Endometrium (tissue), 2 donors: ENCODE results near the gene TMEM169.
"Not testable (repeated sequence)": the region's sequence is repeated elsewhere in the genome, so short reads cannot be mapped to it uniquely, and the experiment has no call there.

ENCODE experiments used
- FAIRE-seq: peaks from 2 replicates; lab custom pipeline; 2012; peaks lifted over from hg19 to GRCh38; lab: Jason Lieb, UNC
- donor health status: control.
- donor health status: control.

TMEM169 gene

DNA sequence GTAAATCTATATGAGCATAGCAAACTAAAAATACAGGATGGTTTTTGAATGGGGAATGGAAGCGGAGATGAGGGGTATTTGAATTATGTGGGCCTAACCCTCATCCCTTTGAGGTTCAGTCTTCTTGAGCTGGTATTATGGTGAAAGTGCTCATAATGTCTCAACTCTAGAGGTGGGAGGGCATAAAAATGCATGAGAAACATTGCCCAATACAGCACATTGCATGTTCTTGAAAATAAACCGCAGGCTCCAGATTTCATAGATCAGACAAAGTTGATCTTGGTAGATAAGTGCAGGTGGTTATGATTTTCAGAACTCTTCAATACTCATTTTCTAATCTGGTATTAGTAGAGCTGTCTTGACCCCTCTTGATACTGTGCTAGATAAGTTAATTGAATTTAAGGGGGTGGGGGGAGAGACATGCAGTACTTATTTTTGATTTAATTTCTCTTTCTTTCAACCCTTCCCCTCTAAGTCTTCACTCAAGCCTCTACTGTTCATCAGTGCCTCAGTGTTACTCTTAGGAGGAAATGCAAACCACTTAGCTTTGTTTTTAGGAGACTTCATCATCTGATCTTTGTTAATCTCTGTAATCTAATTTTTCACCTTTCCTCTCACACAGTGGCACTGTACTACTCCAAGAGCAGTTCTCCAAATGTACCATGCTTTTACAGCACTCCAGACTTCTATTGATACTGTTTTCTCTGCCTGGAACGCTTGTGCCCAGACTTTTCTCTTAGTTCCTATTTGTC lies 49.6 kb downstream of the TMEM169 start:
- no peak for FAIRE-seq

DNA sequence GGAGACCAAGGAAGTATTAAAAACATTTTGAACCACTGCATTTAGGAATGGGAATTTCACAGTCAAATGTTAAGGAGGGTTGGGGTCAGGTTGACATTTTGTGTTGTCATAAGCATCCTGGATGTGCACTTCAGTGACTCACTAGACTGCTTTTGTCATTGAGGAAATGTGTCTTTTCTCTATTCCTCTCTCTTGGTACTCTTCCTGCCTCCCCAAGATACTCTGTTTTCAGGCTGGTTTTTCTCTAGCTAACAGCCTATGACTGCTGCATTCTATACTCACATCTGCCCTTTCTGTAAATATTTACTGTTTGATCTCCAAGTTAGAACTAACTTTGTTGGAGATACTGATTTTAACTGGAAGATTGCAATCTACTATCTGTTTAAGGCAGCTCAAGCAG lies 50.9 kb downstream of the TMEM169 start:
- FAIRE-seq = no peak

DNA sequence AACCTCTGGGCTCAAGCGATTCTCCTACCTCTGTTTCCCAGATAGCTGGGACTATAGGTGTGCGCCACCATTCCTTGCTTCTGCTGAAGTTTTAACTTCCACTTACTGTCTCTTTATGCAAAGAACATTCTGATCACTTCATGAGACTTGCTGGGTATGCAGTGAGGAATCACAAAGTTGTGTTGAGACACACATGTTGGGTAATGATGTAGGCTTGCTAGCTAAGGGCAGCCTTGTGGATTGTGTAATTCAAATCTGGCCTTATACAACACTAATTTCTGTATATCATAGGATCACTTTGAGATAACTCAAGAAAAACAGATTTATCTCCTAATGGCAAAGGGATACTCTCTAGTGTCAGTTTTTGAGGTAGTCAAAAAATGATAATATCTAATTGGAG lies 51.7 kb downstream of the TMEM169 start:
- no peak for FAIRE-seq

DNA sequence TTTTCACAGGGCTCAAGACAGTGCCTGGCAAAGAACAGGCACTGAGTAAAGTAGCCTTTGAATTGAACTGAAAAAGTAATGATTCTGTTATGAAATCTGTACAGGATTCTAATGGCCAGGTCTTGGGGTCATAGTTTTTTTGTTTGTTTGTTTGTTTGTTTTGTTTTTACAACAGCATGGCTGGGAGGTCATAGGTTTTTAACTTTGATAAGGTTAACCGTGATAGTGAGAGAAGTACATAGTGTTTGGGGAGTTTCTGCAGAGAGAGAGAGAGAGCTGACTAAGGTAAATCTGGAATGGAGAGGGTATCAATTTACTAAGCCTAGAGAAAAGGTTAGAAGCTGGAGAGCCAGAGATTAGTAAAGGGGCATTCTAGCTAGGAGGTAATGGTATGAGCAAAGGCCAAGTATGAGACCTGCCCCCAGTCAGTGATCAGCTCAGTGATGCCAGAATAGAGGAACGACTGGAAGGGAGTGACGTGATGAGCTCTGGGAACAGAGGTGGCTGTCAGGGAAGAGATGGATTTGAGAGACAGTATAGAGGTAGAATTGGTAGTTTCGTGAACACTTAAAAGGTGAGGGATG lies 53.3 kb downstream of the TMEM169 start:
- FAIRE-seq = no peak

DNA sequence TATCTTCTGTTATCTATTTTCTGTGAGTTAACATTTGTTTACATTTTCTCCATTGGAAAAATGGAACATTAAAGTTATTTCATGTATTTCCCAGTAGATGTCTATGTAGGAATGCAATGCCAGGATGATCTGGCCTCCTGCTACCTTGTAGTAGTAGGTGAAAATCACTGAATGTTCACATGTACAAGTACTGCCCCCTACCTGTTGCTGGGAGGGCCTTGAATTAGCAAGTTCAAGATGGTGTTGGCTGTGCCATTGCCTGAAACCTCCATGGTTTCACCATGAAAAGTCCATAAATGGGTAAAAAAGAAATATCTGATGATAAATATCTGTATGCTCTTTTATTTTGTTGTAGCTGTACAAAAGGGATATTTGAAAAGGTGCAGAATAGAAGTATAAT lies 58.2 kb downstream of the TMEM169 start:
- no peak for FAIRE-seq

- not testable (repeated sequence) for FAIRE-seq
These were observed 59.8 kb downstream of the TMEM169 start for GRCh38 chr2:216141516-216141915.

DNA sequence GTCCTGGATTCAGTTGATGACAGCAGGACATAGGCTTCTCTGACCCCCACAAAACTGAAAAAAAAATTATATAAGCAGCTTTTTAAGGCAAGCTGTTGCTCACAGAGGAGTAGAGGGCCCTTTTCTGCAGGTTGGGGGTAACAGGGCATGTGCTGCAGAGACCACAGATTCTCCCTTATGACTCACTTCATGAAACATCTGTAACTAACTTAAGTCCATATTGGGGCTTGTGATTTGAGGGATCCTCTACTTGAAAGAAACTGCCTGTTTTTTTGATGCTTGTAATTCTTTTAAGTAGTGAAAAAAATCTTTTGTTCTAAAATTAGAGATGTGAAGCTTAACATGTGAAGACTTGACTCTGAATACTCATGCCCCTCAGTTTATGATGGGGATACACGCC lies 60.8 kb downstream of the TMEM169 start:
- no peak for FAIRE-seq

DNA sequence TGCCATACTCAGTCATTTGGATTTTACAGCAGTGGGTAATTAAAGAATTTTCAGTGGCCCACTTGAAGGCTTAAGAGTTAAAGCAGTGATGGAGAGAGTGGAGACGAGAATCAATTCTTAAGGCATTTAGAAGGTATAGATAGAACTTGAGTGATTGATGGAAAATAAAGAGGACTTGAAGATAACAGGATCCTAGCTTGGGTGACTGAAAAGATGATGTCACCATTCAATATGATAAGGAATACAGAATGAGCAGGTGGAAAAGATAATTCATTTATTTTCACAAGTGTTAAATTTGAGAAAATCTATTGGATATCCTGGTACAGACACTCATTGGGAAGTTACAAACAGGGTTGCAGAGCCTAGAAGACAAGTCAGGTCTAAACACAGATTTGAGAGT lies 62.7 kb downstream of the TMEM169 start:
- no peak for FAIRE-seq

GRCh38 chr2:216144857-216145256 lies 63.1 kb downstream of the TMEM169 start:
- no peak for FAIRE-seq

GRCh38 chr2:216146573-216146972 lies 64.9 kb downstream of the TMEM169 start:
- no peak for FAIRE-seq

GRCh38 chr2:216147172-216148131 lies 65.7 kb downstream of the TMEM169 start:
- FAIRE-seq = no peak

DNA sequence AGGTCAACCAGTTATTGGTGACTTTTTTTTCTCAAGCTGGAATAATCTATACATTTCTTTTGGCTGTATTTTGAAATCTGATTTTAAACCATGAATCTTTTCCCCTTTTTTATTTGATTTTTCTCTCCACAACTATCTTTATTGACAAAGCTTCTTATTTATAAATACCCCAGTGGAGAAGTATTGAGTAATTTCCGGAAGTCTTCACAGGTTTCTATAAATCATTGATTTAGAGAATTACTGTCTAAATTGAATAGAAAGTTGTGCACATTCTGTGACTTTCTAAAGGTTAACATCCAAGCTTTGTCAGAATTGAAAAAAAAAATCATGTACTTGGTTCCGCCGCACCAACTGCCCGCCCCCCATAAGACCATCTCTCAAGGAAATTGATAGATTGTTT lies 67.3 kb downstream of the TMEM169 start:
- no peak for FAIRE-seq

GRCh38 chr2:216149741-216150140 lies 68.0 kb downstream of the TMEM169 start:
- FAIRE-seq = no peak

DNA sequence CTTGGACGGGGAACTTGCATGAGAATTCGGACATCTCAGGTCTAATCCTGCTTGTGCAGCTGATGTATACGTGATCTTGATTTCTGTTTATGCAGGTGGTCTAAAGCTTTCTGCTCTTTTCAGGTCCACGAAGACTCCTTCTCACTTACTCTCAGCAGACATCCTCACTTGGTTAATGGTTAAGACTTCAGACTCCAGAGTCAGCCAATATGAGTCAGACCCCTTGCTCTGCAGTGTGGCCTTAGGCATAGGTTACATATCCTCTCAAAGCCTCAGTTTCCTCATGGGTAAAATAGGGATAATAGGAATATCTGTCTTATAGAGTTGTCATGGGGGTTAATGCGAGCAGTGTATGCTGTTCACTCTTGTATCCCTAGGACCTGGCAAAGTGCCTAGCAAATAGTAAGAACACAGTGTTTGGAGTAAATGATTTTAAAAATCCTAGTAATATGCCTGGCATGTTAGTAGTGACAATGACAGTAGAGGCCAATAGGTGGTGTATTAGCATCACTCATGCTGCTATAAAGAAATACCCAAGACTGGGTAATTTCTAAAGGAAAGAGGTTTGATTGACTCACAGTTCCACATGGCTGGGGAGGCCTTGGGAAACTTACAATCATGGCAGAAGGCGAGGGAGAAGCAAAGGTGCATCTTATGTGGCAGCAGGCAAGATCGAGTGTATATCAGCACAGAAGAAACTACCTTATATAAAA lies 69.8 kb downstream of the TMEM169 start:
- FAIRE-seq = no peak
